ENCODE measurements around the gene CD300LG.
"Not testable (repeated sequence)": the region's sequence is repeated elsewhere in the genome, so short reads cannot be mapped to it uniquely, and the experiment has no call there.

The CD300LG gene

GRCh38 chr17:43823350-43824084 lies 23.5 kb upstream of the CD300LG start:
- DNase-seq (ENCODE audit: low read depth in 4 of 4, low spot score in 1 of 4) = no peak

- DNase-seq (ENCODE audit: low read depth in 4 of 4, low spot score in 1 of 4) = no peak
Observed at GRCh38 chr17:43825567-43825966, 21.4 kb upstream of the CD300LG start.

- DNase-seq (ENCODE audit: low read depth in 4 of 4, low spot score in 1 of 4) = no peak
Observed at GRCh38 chr17:43826206-43826605, 20.8 kb upstream of the CD300LG start.

DNA sequence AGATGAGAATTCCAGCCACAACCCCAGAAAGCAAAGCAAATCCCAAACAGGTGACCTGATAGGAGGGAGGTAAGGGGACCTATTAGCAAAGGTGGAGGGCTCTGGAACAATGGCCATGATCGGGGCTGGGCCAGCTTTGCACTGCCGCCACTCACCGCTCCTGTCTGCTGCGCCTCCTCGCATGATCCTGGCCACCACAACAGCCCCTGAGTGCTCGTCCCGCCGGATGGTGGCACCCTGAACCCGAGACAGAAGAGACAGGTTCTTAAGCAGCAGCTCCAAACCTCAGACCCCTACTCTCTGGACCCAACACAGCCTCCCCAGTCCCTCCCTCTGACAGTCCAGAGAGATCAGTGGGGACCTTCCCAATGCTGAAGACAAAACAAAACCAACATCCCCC lies 19.4 kb upstream of the CD300LG start:
- DNase-seq (ENCODE audit: low read depth in 4 of 4, low spot score in 1 of 4) = no peak

DNA sequence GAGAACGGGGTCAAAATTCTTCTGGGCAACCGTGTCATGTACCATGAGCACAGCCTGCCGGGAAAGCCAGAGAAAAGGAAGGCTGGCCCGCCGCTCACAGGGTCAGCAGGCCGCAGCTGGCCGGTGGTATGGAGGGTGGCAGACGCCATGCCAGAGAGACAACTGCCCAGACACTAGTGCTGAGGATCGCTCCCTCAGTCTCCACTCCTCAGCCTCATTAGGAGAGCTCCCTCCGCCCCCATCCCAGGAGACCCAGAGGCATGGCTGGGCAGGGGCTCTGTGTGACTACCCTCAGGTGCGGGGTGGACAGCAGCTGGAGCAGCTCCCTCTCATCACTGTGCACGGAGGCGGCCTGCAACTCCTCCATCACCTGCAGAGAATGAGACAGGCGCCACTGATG lies 17.2 kb upstream of the CD300LG start:
- no peak for DNase-seq (ENCODE audit: low read depth in 4 of 4, low spot score in 1 of 4)

DNA sequence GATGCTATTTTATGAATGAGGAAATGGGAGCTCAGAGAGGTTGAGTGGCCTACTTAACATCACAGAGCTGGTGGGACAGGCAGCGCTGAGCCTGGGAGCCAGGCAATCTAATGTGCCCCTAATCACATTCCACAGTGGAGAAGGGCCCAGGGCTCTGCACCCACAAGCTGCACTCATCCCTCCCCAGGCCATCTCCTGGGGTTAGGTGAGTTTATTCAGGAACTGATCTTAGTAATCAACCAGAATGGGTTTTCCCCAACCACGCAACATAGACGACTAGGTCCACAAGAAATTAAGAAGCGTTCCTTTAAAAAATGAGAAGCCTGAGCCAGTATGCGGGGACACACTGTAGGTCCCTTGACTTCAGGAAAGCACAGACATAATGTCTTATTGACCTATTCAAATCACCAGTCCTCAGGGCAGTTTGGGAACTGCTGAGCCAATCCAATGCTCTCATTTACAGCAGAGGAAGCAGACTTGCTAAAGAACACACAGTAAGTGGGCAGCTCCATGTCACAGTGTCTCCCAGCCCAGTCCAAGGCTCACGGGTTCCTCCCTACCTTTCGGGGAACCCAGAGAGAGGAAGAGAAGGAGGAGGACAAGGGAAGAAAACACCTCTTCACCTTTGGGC lies 16.4 kb upstream of the CD300LG start:
- no peak for DNase-seq (ENCODE audit: low read depth in 4 of 4, low spot score in 1 of 4)

GRCh38 chr17:43831633-43832032 lies 15.3 kb upstream of the CD300LG start:
- no peak for DNase-seq (ENCODE audit: low read depth in 4 of 4, low spot score in 1 of 4)

GRCh38 chr17:43832168-43832975 lies 14.6 kb upstream of the CD300LG start:
- DNase-seq (ENCODE audit: low read depth in 4 of 4, low spot score in 1 of 4) = no peak

- DNase-seq (ENCODE audit: low read depth in 4 of 4, low spot score in 1 of 4) = peak in 2 of 4 experiments; percentile 27 to 39
Observed at GRCh38 chr17:43832976-43833829, 13.8 kb upstream of the CD300LG start, which contains the start of gene MPP3. Gene MPP3 (minus strand): TSS chr17:43833146. CDS start chr17:43831906, 1,240 bp downstream.

DNA sequence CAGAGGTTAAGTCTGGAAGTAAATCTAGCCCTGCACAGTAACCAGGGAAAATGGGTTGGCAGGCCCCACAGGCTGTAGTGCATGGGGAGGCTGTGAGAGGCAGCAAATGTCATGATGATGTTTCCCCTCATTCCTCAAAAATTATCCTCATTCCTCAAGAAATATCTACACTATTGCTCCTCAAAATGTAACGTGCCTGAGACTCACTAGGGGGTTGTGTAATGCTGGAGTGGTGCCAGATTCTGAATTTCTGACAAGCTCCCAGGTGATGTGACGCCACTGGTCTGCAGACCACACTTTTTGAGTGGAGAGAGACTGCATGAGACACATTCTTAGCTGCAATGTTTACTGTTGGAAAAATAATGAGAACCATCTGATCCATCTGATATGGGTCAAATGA lies 12.9 kb upstream of the CD300LG start:
- no peak for DNase-seq (ENCODE audit: low read depth in 4 of 4, low spot score in 1 of 4)

DNA sequence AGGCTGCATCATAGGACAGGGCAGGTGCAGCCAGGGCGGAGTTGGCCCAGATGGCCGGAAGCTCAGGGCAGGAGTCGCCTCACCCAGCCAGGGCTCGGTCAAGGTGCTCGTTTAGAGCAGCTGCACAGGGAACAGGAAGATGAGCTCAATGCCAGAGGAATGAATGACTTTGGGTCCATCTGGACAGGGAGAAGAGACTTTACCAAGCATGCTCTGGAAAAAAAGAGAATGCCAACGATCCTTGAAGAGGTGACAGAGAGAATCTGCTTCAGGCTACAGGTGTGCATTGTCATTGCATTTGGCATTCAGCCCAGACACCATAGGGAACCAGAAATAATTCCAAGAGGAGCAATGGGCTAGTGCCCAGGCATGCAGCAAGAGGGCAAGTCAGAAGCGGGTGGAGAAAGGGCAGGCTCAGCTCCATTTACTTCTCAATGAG lies 7.3 kb upstream of the CD300LG start:
- no peak for DNase-seq (ENCODE audit: low read depth in 4 of 4, low spot score in 1 of 4)

DNA sequence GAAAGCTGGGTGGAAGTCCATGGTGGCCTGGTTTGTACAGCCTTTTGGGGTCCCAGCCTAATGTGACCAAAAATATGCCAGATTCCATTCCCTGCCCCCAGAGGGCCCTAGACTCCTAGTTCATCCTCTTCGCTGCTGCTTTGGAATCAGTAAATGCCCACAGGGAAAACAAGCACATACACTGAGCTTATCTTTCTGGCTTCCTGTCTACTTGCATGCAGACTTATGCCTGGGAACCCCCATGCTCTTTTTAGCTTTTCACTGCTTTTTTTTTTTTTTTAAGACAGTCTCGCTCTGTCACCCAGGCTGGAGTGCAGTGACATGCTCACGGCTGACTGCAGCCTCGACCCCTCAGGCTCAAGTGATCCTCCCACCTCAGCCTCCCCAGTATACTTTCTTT lies 6.2 kb upstream of the CD300LG start:
- DNase-seq (ENCODE audit: low read depth in 4 of 4, low spot score in 1 of 4) = no peak

DNA sequence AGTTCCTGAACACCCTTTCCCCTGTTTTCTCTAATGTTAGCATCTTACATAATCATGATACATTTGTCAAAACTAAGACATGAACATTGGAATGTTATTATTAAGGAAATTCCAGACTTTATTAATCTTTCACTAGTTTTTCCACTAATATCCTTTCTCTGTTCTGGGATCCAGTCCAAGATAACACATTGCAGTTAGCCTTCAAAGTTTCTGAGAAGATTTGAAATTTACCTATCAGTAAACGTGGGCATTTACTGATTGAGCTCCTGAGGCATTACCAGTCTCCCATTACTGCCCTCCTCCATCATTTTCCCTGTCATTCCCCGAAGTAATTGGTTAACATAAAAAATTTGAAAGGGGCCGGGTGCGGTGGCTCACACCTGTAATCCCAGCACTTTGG lies 5.7 kb upstream of the CD300LG start:
- DNase-seq (ENCODE audit: low read depth in 4 of 4, low spot score in 1 of 4) = no peak

- DNase-seq (ENCODE audit: low read depth in 4 of 4, low spot score in 1 of 4) = not testable (repeated sequence)
Observed at GRCh38 chr17:43842091-43842974, 4.6 kb upstream of the CD300LG start.

DNA sequence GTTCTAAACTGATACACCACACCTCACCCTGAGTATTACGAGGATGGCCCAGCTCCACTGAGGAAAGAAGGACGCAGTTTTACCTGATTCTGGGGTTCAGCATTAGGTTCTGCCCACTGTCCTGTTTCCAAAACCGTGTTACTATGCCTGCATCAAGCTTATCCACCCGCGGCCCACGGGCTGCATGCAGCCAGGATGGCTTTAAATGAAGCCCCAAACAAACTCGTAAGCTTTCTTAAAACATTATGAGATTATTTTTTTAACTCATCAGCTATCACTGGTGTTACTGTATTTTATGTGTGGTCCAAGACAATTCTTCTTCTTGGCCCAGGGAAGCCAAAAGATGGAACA lies 4.0 kb upstream of the CD300LG start:
- DNase-seq (ENCODE audit: low read depth in 4 of 4, low spot score in 1 of 4) = no peak

DNA sequence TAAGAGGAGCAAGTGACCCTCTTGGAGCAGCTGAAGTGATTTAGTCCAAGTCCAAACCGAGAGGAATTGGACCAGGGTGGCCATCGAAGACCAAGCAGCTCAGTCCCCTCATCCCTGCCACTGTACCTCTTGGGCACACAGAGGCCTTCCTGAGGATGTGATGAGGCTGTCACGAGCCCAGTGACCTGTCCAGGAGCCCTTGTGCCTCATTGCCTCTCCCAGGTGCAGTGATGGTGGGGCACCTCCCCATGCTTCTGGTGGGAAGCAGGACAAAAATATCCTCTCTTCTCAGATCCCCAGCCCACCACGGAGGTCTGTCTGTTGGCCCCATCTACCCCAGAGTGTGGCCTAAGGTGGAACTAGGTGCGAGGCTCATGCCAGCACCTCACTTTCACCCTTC lies 2.7 kb upstream of the CD300LG start:
- no peak for DNase-seq (ENCODE audit: low read depth in 4 of 4, low spot score in 1 of 4)

DNA sequence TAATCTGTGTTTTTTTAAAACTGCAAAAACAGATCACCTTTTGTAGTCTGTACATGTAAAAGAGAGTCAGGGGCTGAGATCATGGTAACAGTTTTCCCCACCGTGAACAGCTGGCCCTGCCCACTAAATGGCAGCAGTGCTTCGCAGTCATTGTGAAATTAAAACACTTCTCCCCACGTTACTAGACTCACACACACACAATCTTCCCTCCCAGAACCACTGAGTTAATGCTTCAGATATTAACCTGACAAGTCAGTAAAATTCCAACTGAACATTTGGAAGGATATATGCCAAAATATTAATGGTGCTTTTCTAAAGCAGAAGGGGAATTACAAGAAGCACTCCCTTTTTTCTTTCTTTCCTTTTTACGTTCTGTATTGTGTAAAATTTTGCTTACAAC lies 1.2 kb upstream of the CD300LG start:
- no peak for DNase-seq (ENCODE audit: low read depth in 4 of 4, low spot score in 1 of 4)

GRCh38 chr17:43846221-43846712 lies 709 bp upstream of the CD300LG start:
- peak; percentile 55 to 66 (median 64) for DNase-seq (ENCODE audit: low read depth in 4 of 4, low spot score in 1 of 4)

GRCh38 chr17:43848601-43849000 lies 1.6 kb downstream of the CD300LG start:
- no peak for DNase-seq (ENCODE audit: low read depth in 4 of 4, low spot score in 1 of 4)

- DNase-seq (ENCODE audit: low read depth in 4 of 4, low spot score in 1 of 4) = no peak
Observed at GRCh38 chr17:43849116-43849515, 2.1 kb downstream of the CD300LG start.
